Measurements from ENCODE around the gene ABLIM1.

The ABLIM1 gene

DNA sequence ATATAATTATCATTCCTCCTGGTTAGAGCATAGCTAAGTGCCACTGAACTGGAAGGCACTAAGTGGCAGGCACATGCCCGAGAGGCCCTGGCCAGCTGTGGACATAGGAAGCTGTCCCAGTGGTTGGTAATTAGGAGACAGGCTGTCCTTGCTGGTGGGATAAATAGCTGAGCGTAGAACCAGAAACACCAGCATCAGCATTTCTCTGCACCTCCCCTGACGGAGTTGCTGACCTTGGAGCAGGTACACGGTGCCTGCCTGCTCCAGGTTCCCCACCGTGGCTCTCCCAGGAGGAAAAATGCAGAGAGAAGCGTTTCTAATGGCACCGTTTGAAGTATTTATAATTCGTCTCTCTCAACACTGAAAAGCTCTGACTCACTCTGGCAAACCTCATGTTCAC lies 5.6 kb upstream of the ABLIM1 start:
- TF ChIP-seq EZH2phosphoT487 (IDR thresholded peaks at IDR 0.05; ENCODE audit: low read length) (no peak), EZH2 (optimal IDR thresholded peaks at IDR 0.05; ENCODE audit: low read depth, low read length) (no peak)
- TF ChIP-seq, protein P1, sequence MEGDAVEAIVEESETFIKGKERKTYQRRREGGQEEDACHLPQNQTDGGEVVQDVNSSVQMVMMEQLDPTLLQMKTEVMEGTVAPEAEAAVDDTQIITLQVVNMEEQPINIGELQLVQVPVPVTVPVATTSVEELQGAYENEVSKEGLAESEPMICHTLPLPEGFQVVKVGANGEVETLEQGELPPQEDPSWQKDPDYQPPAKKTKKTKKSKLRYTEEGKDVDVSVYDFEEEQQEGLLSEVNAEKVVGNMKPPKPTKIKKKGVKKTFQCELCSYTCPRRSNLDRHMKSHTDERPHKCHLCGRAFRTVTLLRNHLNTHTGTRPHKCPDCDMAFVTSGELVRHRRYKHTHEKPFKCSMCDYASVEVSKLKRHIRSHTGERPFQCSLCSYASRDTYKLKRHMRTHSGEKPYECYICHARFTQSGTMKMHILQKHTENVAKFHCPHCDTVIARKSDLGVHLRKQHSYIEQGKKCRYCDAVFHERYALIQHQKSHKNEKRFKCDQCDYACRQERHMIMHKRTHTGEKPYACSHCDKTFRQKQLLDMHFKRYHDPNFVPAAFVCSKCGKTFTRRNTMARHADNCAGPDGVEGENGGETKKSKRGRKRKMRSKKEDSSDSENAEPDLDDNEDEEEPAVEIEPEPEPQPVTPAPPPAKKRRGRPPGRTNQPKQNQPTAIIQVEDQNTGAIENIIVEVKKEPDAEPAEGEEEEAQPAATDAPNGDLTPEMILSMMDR (IDR thresholded peaks at IDR 0.05; ENCODE audit: low read length): no peak
- H3K9ac ChIP-seq (ENCODE audit: low read length): no peak overlapping the region
- H3K79me2 ChIP-seq (ENCODE audit: low read length): no peaks in the 10 kb centered on the region
- H3K27me3 ChIP-seq (replicated peaks; ENCODE audit: insufficient read depth, low read length): no peaks in the 10 kb centered on the region
- no peaks in the 10 kb centered on the region; the same call in 1 of the 2 replicates for H3K4me1 ChIP-seq (ENCODE audit: low read length)
- H4K20me1 ChIP-seq (ENCODE audit: insufficient read depth, low read length): no peaks in the 10 kb centered on the region
- no peak overlapping the region for H3K4me3 ChIP-seq (ENCODE audit: low read length)
- DNase-seq: no peak
- H3K9me3 ChIP-seq (replicated peaks; ENCODE audit: insufficient read depth, low read length): no peaks in the 10 kb centered on the region
- no peaks in the 10 kb centered on the region for H3F3A ChIP-seq (ENCODE audit: insufficient read depth, low read length)
- no peak overlapping the region for H2AFZ ChIP-seq (ENCODE audit: low read length)
- no peak overlapping the region for H3K27ac ChIP-seq (ENCODE audit: low read length)
- no peak overlapping the region for H3K4me2 ChIP-seq (ENCODE audit: low read depth, low read length)
- no peaks in the 10 kb centered on the region for H3K9me2 ChIP-seq (replicated peaks; ENCODE audit: insufficient read depth, low read length)
- no peaks in the 10 kb centered on the region for H3K36me3 ChIP-seq (replicated peaks; ENCODE audit: insufficient read depth, low read length)

DNA sequence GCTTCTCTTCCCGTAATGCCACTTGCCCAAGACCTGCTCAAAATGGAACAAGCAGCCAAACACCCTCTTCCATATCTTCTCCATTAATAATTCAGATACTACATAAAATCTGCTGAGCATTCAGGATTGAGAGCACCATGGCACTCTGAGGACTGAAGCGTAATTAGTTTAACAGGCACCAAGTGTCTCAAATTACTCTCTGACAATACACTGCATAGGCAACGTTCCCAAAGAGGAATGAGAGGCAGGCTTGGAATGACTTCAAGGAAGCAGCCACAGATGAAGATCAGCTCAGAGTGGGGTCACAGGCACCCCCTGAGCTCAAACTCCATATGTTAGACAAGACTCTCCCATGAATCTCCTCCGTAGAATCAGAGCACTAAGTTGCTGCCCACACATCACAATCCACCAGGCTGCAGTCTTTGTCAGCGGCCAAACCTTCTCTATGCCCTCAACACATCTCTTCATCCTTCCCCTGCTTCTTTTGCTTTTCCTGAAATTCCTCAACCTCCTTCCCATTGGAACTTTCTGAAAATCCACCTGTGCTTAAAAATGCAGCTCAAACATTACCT lies 4.7 kb upstream of the ABLIM1 start:
- no peaks in the 10 kb centered on the region for H3F3A ChIP-seq (ENCODE audit: insufficient read depth, low read length)
- no peak overlapping the region for H3K9ac ChIP-seq (ENCODE audit: low read length)
- H3K9me3 ChIP-seq (replicated peaks; ENCODE audit: insufficient read depth, low read length): no peaks in the 10 kb centered on the region
- H3K27me3 ChIP-seq (replicated peaks; ENCODE audit: insufficient read depth, low read length): no peaks in the 10 kb centered on the region
- H3K79me2 ChIP-seq (ENCODE audit: low read length): no peaks in the 10 kb centered on the region
- no peaks in the 10 kb centered on the region for H3K36me3 ChIP-seq (replicated peaks; ENCODE audit: insufficient read depth, low read length)
- no peak overlapping the region for H3K4me3 ChIP-seq (ENCODE audit: low read length)
- no peak for DNase-seq
- no peak overlapping the region for H2AFZ ChIP-seq (ENCODE audit: low read length)
- peaks cover 7% of the 10 kb centered on the region; the same call in 1 of the 2 replicates for H3K4me1 ChIP-seq (ENCODE audit: low read length)
- TF ChIP-seq, protein P1 (IDR thresholded peaks at IDR 0.05; ENCODE audit: low read length): no peak
- no peak for TF ChIP-seq EZH2 (optimal IDR thresholded peaks at IDR 0.05; ENCODE audit: low read depth, low read length)
- TF ChIP-seq EZH2phosphoT487 (IDR thresholded peaks at IDR 0.05; ENCODE audit: low read length): no peak
- no peaks in the 10 kb centered on the region for H3K9me2 ChIP-seq (replicated peaks; ENCODE audit: insufficient read depth, low read length)
- no peak overlapping the region for H3K4me2 ChIP-seq (ENCODE audit: low read depth, low read length)
- no peaks in the 10 kb centered on the region for H4K20me1 ChIP-seq (ENCODE audit: insufficient read depth, low read length)
- no peak overlapping the region for H3K27ac ChIP-seq (ENCODE audit: low read length)

DNA sequence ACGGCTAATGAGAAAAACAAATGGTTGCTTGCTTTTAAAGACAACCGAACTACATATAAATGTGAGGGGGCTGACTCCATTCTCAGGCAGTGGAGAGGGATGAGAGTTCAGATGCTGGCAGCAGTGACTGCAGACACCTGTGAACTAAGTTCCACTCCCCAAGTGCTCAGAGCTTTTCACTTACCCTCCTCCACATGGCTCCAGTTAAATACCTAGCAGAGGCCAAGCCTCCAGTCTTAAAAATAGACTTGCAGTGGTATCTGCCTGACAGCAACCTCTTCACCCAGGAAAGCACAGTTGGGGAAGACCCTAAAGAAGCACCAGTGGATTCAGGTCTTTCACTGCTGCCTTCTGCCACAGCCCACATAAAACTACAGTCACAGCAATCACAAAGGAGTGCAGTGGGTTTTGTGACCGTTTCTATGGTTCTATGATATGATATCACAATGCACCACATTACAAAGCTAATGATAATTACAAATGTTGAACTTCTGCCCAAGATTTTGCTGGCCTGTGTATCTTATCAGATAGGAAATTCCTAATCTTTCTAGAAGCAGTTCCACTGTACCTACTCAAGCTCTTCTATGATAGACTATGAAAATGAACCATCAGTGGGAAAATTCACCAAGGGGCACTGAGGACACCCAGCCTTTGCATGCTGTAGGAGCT lies 3.3 kb upstream of the ABLIM1 start:
- no peak for TF ChIP-seq EZH2 (optimal IDR thresholded peaks at IDR 0.05; ENCODE audit: low read depth, low read length)
- TF ChIP-seq, protein P1 (IDR thresholded peaks at IDR 0.05; ENCODE audit: low read length): no peak
- no peaks in the 10 kb centered on the region for H3K9me2 ChIP-seq (replicated peaks; ENCODE audit: insufficient read depth, low read length)
- peaks cover 7% of the 10 kb centered on the region; the same call in 1 of the 2 replicates for H3K4me1 ChIP-seq (ENCODE audit: low read length)
- no peaks in the 10 kb centered on the region for H3K79me2 ChIP-seq (ENCODE audit: low read length)
- H3K27me3 ChIP-seq (replicated peaks; ENCODE audit: insufficient read depth, low read length): no peaks in the 10 kb centered on the region
- H3K27ac ChIP-seq (ENCODE audit: low read length): no peak overlapping the region
- no peak overlapping the region for H2AFZ ChIP-seq (ENCODE audit: low read length)
- no peak overlapping the region for H3K9ac ChIP-seq (ENCODE audit: low read length)
- no peak overlapping the region for H3K4me3 ChIP-seq (ENCODE audit: low read length)
- H3K36me3 ChIP-seq (replicated peaks; ENCODE audit: insufficient read depth, low read length): no peaks in the 10 kb centered on the region
- DNase-seq: no peak
- H4K20me1 ChIP-seq (ENCODE audit: insufficient read depth, low read length): no peaks in the 10 kb centered on the region
- H3F3A ChIP-seq (ENCODE audit: insufficient read depth, low read length): no peaks in the 10 kb centered on the region
- no peaks in the 10 kb centered on the region for H3K9me3 ChIP-seq (replicated peaks; ENCODE audit: insufficient read depth, low read length)
- no peak overlapping the region for H3K4me2 ChIP-seq (ENCODE audit: low read depth, low read length)

Measured in MM.1S (cell line).